Caki2 (cell line): Measurements from ENCODE around the gene PGLYRP3. TPM values are rescaled to one million over a fixed set of nuclear protein-coding genes. Genes with fewer than 3 reads are reported as not detected.
"Not testable (repeated sequence)": the region's sequence is repeated elsewhere in the genome, so short reads cannot be mapped to it uniquely, and the experiment has no call there.

Experiments used
- DNase-seq: peaks from one replicate; pipeline ENCODE4 v3.0.0-alpha.2; 2015; ENCODE audit warnings: low read depth
- in situ Hi-C: cut with HindIII; loops from 2 replicates; pipeline ENCODE4 v1.10.0; 2016; ENCODE audit warnings: low sequenced_read_pairs, low pct_unique_long_range_greater_than_20kb, mixed read lengths
- total RNA-seq: library from RNA; depleted of rRNA; stranded (reverse); fragments of >200 nt; shearing (Covaris generic); gene quantifications from 2 replicates; pipeline ENCODE4 v1.2.3, GENCODE V29; 2014; ENCODE audit warnings: low replicate concordance

Gene PGLYRP3
- total RNA-seq, 1 experiment from 2014 or later: not detected

GRCh38 chr1:153350321-153350957, 37.7 kb upstream of the PGLYRP3 start:
- in situ Hi-C loops: loop anchor here (25.0 kb wide), 1 partner anchor 137 kb away; no protein-coding TSS in a partner anchor
- DNase-seq: no peak

- in situ Hi-C loops: loop anchor here (25.0 kb wide), 1 partner anchor 138 kb away; no protein-coding TSS in a partner anchor
- DNase-seq: no peak
These were observed 36.9 kb upstream of the PGLYRP3 start for GRCh38 chr1:153349363-153350320.

GRCh38 chr1:153348511-153349362, 36.0 kb upstream of the PGLYRP3 start, which contains the start of gene PGLYRP4:
PGLYRP4 (minus strand) TSS chr1:153348841; CDS start chr1:153347932, 909 bp downstream.
- in situ Hi-C loops: no loop called here
- DNase-seq: no peak

GRCh38 chr1:153347856-153348255, 35.1 kb upstream of the PGLYRP3 start:
- in situ Hi-C loops: no loop called here
- DNase-seq: no peak

DNA sequence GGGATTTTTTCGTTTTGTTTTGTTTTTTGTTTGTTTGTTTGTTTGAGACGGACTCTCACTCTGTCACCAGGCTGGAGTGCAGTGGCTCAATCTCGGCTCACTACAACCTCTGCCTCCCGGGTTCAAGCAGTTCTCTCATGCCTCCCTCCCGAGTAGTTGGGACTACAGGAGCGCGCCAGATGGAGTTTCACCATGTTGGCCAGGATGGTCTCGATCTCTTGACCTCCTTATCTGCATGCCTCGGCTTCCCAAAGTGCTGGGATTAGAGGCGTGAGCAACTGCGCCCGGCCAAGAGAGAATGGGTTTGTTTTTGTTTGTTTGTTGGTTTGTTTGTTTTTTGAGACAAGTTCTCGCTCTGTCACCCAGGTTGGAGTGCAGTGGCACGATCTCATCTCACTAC, 34.3 kb upstream of the PGLYRP3 start:
- in situ Hi-C loops, DNase-seq: not testable (repeated sequence)

DNA sequence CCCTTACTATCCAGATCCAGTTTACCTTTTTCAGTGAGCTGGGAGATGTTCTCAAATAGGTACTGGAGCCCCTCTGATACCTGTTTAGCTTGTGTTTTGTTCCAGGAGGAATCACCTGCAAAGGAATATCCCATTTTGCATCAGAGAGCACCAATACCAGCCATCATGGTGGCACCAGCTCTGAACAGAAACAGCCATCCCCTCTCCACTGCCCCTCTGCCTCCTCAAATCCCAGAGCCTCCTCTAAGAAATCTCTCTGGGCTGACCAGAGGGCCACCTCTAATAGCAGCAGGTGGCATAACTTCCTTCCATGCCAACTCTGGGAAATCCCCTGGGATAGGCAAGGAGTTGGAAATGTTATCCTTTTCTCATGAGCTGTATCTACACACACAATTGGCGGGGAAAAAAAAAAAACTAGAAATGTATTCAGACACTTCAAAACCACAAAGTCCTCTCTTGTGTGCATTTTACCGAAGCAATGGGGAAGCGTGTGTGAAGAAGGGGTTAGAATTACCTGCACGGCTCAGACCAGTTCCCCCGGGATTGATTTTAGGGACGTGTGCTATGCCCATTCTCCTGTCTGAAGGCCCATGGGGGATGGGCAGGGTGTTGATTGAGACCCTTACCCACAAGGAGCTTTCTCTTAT, 33.4 kb upstream of the PGLYRP3 start:
- in situ Hi-C loops: no loop called here
- DNase-seq: no peak

- in situ Hi-C loops: no loop called here
- no peak for DNase-seq
These were observed 32.7 kb upstream of the PGLYRP3 start for GRCh38 chr1:153345187-153346076.

DNA sequence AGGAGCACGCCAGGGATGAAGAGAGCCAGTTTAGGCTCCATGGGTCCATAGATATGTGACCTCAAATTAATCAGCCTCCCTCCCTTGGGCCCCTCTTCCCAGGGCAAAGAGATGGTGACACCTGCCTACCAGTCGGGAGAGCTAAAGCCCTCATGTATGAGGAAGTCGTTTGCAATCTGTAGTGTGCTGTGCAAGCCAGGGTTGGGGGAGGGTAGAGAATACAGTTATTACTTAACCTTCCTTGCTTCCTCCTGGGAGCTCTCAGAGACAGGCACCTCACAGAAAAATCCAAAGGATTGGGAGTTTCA, 31.9 kb upstream of the PGLYRP3 start:
- DNase-seq: no peak
- in situ Hi-C loops: no loop called here

DNA sequence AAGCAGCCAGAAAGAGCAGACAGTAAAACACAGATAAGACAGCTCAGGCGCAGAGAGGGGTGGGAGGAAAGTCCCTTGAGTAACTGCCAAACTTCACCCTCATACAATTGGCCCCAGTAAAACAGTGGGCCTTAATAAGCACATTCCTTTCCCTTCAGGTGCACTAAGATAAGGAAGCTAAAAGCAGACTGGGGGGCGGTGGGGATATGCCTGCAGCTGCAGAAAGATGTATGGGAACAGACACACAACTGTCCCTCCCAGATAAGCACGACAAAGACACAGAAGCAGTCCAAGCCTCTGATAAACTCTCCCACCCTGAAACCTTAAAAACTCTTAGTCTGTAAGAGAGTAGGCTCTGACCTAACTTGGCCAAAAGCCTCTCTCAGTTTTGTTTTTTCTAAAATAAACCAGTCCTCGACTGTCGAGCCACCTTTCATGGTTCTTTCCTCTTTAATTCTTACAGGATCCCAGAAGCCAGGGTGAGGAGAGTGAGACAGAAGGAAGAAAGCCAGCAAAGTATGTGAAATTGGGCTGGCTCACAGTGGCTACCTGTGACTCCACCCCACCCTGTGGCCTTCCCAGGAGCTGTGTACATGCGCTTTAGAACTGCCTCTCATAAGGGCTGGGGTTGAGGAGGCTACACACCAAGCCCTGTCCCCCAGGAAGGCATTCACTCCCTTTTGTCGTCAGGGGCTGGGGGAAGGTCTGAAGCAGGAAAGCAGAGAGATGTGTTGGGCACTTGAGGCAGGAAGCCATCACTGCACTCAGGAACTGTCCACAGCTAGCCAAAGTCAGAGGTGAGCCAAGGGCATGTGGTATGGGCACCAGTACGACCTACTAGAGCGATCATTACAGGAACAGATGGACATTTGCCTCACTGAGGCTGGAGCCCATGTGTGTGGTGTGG, 31.3 kb upstream of the PGLYRP3 start:
- in situ Hi-C loops: no loop called here
- no peak for DNase-seq

GRCh38 chr1:153343040-153343681, 30.4 kb upstream of the PGLYRP3 start:
- in situ Hi-C loops: no loop called here

GRCh38 chr1:153342178-153342577, 29.4 kb upstream of the PGLYRP3 start:
- in situ Hi-C loops: no loop called here
- DNase-seq: no peak

More at GRCh38 chr1:153343040-153343681, 30.4 kb upstream of the PGLYRP3 start:
- DNase-seq: no peak

DNA sequence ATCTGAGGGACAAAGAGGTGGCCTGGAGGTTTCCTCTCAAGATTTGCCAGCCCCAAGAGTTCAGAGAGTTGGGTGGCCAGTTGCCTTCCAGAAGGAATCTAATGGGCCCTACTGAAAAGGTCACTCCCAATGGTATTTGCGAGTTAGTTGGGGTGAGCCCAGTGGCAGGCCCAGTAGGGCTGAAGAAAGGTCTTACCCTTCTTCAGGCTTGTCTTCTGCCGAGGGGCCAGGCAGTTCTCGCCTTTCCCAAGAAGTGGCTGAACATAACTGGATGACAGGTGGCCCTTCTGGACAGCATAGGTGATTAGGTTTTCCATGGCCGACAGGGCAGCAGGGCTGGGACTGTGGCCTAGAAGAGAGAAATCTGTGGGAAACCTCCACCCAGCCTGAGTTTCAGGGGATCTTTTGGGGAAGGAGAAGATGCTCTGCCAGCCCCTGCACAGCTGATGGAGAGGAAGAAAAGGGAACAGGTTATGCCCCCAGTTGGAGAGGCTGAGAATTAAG, 28.7 kb upstream of the PGLYRP3 start:
- DNase-seq: no peak
- in situ Hi-C loops: no loop called here

GRCh38 chr1:153340356-153340755, 27.6 kb upstream of the PGLYRP3 start:
- no peak for DNase-seq
- in situ Hi-C loops: no loop called here

GRCh38 chr1:153339802-153340201, 27.1 kb upstream of the PGLYRP3 start:
- DNase-seq: no peak
- in situ Hi-C loops: no loop called here

DNA sequence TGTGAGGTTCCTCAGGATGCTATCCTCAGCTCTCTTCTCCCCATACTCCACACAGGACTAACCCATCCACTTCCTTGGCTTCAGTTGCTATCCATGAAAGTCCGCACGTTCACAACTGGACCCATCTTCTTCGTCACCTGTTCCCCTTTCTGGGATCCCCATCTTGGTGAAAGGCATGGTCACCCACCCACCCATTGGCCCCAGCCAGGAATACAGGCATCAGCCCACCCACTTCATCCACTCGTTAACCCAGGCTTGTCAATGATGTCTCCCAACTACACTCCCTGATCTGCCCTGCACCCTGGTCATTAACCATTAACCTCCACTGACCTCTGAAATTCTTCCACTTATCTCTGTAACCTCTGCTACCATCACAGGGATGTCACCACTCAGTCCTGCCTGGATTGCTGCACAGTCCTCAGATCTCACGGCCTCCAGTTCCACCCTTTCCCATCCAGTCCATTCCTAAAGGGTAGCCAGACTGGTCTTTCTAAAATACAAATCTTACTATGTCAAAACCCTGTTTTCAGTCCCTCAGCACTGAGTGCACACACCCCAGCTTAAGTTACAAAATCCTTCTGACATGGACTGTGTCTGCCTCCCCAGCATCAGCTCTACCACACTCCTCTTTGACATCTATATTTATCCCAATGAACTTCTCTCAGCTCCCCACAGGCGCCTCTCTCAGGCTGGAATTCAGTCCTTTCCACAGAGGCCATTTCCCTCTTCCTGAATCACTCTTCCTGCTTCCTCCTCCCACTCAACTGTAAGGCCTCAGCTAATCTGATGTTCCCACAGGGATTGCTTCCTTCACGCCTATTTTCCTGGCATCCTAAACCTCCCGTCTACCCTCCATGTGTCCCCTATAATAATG, 25.5 kb upstream of the PGLYRP3 start:
- DNase-seq: no peak
- in situ Hi-C loops: no loop called here
